HepG2 (cell line): ENCODE results near the gene TCAIM. TPM values are rescaled to one million over a fixed set of nuclear protein-coding genes. Genes with fewer than 3 reads are reported as not detected.

ENCODE experiments used
- ARNTL ChIP-seq: sonication (generic); formaldehyde crosslinking; IDR thresholded peaks from 2 replicates; pipeline ENCODE4 v1.4.0; 2020; ENCODE audit warnings: mild to moderate bottlenecking, missing genetic modification reagents
- ATF3 ChIP-seq: sonication (generic); formaldehyde crosslinking; IDR thresholded peaks from 2 replicates; pipeline ENCODE4 v1.4.0; 2020; ENCODE audit warnings: missing genetic modification reagents
- GABPB1 ChIP-seq: IDR thresholded peaks from 2 replicates; pipeline ENCODE4 v1.6.1; 2016; ENCODE audit warnings: mild to moderate bottlenecking, missing genetic modification reagents, moderate library complexity, missing compliant biosample characterization
- ISL2 ChIP-seq: sonication (generic); formaldehyde crosslinking; IDR thresholded peaks from 2 replicates; pipeline ENCODE4 v1.5.0; 2020; ENCODE audit warnings: missing genetic modification reagents
- KLF12 ChIP-seq: sonication (generic); formaldehyde crosslinking; IDR thresholded peaks from 2 replicates; pipeline ENCODE4 v1.4.0; 2020; ENCODE audit warnings: missing genetic modification reagents, borderline replicate concordance
- PCBP1 ChIP-seq: fragments of 200-400 bp; formaldehyde crosslinking; IDR thresholded peaks from 2 replicates; pipeline ENCODE4 v1.6.1; 2017; ENCODE audit warnings: mild to moderate bottlenecking, low read depth, low read length, borderline replicate concordance
- POLR2A ChIP-seq, 2 experiments: IDR thresholded peaks; 2 replicates each; pipeline ENCODE4 v1.6.1; 2011; ENCODE audit warnings: low read depth in 2 of 2, low read length in 2 of 2, mild to moderate bottlenecking in 1 of 2, moderate library complexity in 1 of 2; ENCODE audit not compliant: insufficient read depth in 1 of 2
- XBP1 ChIP-seq: sonication (generic); formaldehyde crosslinking; IDR thresholded peaks from 2 replicates; pipeline ENCODE4 v1.5.0; 2020; ENCODE audit warnings: missing genetic modification reagents
- ZMYM3 ChIP-seq: sonication (generic); formaldehyde crosslinking; IDR thresholded peaks from 2 replicates; pipeline ENCODE4 v1.5.1; 2020; ENCODE audit warnings: mild to moderate bottlenecking, missing genetic modification reagents
- ZNF776 ChIP-seq: sonication (generic); formaldehyde crosslinking; IDR thresholded peaks from 2 replicates; pipeline ENCODE4 v1.4.0; 2020; ENCODE audit warnings: mild to moderate bottlenecking, missing genetic modification reagents
- polyA plus RNA-seq, 8 experiments: library from polyadenylated mRNA; depleted of rRNA in 3 of 8; stranded (reverse) in 7 of 8; unstranded in 1 of 8; fragments of >200 nt; fragmentation: Illumina TruSeq in 4 of 8; extraction: Trizol in 4 of 8; gene quantifications; 2 replicates each; pipeline versions ENCODE4 v1.2.1 to v1.2.3, GENCODE V29; 2011 to 2016; ENCODE audit warnings: low read depth in 4 of 8, missing spikeins in 1 of 8, mixed read lengths in 1 of 8; ENCODE audit not compliant: insufficient read depth in 1 of 8
- total RNA-seq, 5 experiments: library from RNA; depleted of rRNA; stranded (reverse); fragments of >200 nt; fragmentation: Illumina TruSeq; extraction: Trizol; gene quantifications; 2 replicates each; pipeline ENCODE4 v1.2.3, GENCODE V29; 2016; ENCODE audit warnings: low read depth in 1 of 5
- TF ChIP-seq, protein P1 (sequence below): sonication (generic); formaldehyde crosslinking; IDR thresholded peaks from 2 replicates; pipeline ENCODE4 v1.5.0; 2020; ENCODE audit warnings: mild to moderate bottlenecking, missing genetic modification reagents, borderline replicate concordance
- TF ChIP-seq, protein P2 (sequence below): sonication (generic); formaldehyde crosslinking; IDR thresholded peaks from 2 replicates; pipeline ENCODE4 v1.4.0; 2020; ENCODE audit warnings: missing genetic modification reagents
- TF ChIP-seq, protein P3 (sequence below): sonication (generic); formaldehyde crosslinking; IDR thresholded peaks from 2 replicates; pipeline ENCODE4 v1.4.0; 2020; ENCODE audit warnings: missing genetic modification reagents
- TF ChIP-seq, protein P4 (sequence below): sonication (generic); formaldehyde crosslinking; IDR thresholded peaks from 2 replicates; pipeline ENCODE4 v1.5.1; 2020; ENCODE audit warnings: mild to moderate bottlenecking, missing genetic modification reagents

The TCAIM gene
- total and polyA plus RNA-seq, 2 of the 13 experiments (the other 11 are each of a cell fraction or from before 2014, with no cell fraction given): 16.9 to 22.6 TPM

DNA sequence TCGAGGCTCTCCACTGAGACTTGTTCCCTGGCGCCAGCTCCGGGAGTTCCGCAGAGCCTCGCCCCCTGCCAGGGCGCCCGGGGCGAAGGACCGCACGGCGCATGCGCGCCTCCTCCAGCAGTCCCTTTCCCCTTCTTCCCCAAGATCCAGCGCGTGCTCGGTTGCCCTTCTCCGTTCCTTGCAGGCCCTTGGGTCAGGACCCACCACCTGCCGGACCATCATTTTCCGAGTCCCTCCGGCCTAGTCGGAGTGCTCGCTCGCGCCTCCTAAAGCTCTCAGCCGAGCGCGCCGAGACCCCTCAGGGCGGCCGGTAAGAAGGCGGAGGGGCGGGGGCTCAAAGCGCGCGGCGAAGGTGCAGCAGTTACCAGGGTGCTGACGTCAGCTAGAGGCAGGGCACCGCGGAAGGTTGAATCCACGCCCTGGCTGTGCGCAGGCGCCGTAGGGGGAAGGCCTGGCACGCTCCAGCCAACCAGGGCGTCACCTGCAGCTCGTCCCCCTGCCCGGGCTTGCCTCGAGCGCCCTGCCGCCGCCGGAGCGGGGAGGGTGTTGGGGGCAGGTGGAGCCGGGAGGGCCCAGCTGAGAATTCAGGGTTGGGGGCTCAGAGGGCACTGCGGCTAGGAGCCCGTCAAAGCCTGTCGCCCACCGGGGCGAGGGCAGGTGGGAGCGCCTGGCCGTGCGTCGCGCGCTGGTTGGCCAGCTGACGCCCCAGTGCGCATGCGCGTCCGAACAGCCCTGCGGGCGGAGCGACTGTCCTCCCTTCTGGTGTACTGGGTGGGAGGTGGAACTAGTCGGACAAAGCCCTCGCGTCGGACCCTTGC is at the start of gene TCAIM (continued):
- TF ChIP-seq, protein P1, sequence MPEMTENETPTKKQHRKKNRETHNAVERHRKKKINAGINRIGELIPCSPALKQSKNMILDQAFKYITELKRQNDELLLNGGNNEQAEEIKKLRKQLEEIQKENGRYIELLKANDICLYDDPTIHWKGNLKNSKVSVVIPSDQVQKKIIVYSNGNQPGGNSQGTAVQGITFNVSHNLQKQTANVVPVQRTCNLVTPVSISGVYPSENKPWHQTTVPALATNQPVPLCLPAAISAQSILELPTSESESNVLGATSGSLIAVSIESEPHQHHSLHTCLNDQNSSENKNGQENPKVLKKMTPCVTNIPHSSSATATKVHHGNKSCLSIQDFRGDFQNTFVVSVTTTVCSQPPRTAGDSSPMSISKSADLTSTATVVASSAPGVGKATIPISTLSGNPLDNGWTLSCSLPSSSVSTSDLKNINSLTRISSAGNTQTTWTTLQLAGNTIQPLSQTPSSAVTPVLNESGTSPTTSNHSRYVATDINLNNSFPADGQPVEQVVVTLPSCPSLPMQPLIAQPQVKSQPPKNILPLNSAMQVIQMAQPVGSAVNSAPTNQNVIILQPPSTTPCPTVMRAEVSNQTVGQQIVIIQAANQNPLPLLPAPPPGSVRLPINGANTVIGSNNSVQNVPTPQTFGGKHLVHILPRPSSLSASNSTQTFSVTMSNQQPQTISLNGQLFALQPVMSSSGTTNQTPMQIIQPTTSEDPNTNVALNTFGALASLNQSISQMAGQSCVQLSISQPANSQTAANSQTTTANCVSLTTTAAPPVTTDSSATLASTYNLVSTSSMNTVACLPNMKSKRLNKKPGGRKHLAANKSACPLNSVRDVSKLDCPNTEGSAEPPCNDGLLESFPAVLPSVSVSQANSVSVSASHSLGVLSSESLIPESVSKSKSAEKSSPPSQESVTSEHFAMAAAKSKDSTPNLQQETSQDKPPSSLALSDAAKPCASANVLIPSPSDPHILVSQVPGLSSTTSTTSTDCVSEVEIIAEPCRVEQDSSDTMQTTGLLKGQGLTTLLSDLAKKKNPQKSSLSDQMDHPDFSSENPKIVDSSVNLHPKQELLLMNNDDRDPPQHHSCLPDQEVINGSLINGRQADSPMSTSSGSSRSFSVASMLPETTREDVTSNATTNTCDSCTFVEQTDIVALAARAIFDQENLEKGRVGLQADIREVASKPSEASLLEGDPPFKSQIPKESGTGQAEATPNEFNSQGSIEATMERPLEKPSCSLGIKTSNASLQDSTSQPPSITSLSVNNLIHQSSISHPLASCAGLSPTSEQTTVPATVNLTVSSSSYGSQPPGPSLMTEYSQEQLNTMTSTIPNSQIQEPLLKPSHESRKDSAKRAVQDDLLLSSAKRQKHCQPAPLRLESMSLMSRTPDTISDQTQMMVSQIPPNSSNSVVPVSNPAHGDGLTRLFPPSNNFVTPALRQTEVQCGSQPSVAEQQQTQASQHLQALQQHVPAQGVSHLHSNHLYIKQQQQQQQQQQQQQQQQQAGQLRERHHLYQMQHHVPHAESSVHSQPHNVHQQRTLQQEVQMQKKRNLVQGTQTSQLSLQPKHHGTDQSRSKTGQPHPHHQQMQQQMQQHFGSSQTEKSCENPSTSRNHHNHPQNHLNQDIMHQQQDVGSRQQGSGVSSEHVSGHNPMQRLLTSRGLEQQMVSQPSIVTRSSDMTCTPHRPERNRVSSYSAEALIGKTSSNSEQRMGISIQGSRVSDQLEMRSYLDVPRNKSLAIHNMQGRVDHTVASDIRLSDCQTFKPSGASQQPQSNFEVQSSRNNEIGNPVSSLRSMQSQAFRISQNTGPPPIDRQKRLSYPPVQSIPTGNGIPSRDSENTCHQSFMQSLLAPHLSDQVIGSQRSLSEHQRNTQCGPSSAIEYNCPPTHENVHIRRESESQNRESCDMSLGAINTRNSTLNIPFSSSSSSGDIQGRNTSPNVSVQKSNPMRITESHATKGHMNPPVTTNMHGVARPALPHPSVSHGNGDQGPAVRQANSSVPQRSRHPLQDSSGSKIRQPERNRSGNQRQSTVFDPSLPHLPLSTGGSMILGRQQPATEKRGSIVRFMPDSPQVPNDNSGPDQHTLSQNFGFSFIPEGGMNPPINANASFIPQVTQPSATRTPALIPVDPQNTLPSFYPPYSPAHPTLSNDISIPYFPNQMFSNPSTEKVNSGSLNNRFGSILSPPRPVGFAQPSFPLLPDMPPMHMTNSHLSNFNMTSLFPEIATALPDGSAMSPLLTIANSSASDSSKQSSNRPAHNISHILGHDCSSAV (CRISPR knock-in tag): no peak
- TF ChIP-seq, protein P2, sequence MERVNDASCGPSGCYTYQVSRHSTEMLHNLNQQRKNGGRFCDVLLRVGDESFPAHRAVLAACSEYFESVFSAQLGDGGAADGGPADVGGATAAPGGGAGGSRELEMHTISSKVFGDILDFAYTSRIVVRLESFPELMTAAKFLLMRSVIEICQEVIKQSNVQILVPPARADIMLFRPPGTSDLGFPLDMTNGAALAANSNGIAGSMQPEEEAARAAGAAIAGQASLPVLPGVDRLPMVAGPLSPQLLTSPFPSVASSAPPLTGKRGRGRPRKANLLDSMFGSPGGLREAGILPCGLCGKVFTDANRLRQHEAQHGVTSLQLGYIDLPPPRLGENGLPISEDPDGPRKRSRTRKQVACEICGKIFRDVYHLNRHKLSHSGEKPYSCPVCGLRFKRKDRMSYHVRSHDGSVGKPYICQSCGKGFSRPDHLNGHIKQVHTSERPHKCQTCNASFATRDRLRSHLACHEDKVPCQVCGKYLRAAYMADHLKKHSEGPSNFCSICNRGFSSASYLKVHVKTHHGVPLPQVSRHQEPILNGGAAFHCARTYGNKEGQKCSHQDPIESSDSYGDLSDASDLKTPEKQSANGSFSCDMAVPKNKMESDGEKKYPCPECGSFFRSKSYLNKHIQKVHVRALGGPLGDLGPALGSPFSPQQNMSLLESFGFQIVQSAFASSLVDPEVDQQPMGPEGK: peak; percentile 81
- TF ChIP-seq KLF12 (peak; percentile 92), GABPB1 (CRISPR knock-in tag) (peak; percentile 87), XBP1 (CRISPR knock-in tag) (no peak), PCBP1 (peak; percentile 80; the same call in 1 of the 2 replicates), ISL2 (CRISPR knock-in tag) (peak; percentile 82), POLR2A (IDR thresholded peaks at IDR 0.05; ENCODE audit: insufficient read depth in 1 of 2, low read depth in 2 of 2, low read length in 2 of 2) (peak in 1 of 2 experiments; percentile 74), ZMYM3 (CRISPR knock-in tag) (peak; percentile 75), ARNTL (CRISPR knock-in tag) (peak; percentile 69; the same call in 1 of the 2 replicates), ATF3 (CRISPR knock-in tag) (peak; percentile 78), ZNF776 (CRISPR knock-in tag) (peak; percentile 99)
- TF ChIP-seq, protein P3, sequence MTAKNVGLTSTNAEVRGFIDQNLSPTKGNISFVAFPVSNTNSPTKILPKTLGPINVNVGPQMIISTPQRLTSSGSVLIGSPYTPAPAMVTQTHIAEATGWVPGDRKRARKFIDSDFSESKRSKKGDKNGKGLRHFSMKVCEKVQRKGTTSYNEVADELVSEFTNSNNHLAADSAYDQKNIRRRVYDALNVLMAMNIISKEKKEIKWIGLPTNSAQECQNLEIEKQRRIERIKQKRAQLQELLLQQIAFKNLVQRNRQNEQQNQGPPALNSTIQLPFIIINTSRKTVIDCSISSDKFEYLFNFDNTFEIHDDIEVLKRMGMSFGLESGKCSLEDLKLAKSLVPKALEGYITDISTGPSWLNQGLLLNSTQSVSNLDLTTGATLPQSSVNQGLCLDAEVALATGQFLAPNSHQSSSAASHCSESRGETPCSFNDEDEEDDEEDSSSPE (CRISPR knock-in tag): peak; percentile 91
- TF ChIP-seq, protein P4, sequence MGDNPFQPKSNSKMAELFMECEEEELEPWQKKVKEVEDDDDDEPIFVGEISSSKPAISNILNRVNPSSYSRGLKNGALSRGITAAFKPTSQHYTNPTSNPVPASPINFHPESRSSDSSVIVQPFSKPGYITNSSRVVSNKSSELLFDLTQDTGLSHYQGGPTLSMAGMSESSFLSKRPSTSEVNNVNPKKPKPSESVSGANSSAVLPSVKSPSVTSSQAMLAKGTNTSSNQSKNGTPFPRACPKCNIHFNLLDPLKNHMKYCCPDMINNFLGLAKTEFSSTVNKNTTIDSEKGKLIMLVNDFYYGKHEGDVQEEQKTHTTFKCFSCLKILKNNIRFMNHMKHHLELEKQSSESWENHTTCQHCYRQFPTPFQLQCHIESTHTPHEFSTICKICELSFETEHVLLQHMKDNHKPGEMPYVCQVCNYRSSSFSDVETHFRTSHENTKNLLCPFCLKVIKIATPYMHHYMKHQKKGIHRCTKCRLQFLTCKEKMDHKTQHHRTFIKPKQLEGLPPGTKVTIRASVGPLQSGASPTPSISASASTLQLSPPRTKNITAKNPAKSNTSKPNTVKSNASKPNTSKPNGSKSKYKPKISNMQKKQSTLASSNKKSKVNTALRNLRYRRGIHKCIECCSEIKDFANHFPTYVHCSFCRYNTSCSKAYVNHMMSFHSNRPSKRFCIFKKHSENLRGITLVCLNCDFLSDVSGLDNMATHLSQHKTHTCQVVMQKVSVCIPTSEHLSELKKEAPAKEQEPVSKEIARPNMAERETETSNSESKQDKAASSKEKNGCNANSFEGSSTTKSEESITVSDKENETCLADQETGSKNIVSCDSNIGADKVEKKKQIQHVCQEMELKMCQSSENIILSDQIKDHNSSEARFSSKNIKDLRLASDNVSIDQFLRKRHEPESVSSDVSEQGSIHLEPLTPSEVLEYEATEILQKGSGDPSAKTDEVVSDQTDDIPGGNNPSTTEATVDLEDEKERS (CRISPR knock-in tag): peak; percentile 96
